ENCODE data around the gene SERPINB8.

GRCh38 chr18:64002581-64002980, 32.7 kb downstream of the SERPINB8 start:
- no peak for TF ChIP-seq CTCF (conservative IDR thresholded peaks at IDR 0.05)
- TF ChIP-seq ZFX (IDR thresholded peaks at IDR 0.05) = no peak
